HG03460 (cell line): ENCODE measurements around the gene PEX16.

Source experiments
- ATAC-seq: cut with Tn5 transposase; IDR thresholded peaks from one replicate; pipeline ENCODE4 v1.9.1; 2021; ENCODE audit not compliant: unreplicated experiment

The PEX16 gene

DNA sequence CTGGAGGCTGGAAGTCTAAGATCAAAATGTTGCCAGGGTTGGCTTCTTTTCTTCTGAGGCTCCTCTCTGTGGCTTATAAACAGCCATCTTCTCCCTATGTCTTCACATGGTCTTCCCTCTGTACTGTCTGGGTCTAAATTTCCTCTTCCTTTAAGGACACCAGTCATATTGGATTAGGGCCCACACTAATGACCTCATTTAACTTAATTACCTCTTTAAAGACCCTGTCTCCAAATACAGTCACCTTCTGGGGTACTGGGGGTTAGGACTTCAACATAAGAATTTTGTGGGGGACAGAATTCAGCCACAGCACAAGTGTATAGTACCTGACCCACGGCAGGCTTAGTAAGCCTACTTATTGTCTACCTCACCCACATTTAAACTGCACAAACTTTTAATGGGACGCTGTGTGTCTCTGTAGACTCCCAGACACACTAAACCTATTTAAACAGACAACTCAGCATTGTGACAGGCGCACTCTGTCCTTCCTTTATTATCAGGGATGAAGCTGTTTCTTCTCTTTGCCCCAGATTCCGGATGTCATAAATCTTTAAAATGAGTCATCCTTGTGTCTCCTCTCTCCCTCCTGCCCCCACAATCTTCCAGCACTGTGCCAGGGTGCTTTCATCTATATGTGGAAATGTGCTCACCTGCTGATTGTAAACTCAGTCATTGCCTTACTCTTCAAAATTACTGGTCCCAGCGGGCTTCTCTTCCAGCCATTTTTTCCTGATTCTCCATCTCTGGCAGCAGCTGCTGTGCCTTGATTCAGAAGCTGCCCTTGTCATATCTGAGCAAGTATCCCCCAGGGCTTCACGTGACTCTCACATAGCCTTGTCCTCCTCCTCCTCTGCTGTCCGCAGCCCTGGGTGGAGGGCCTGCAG lies 37.6 kb downstream of the PEX16 start:
- no peak for ATAC-seq

DNA sequence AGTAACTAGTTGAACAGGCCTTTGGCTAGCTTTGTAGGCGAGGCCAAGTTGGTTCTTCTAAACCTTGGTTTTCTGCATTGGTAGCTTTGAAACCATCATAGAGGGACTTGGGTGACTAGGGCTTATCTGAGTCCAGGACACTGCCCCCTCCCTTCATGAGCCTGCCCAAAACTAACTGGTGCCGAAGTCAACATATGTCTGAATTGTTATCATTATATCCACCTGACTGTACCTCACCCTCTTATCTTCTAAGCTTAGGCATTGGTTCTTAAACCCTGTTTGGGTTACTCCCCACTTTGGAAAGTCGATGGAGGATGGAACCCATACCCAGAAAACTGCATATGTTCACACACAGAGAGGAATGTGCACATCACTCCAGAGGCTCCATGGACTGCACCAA lies 39.8 kb downstream of the PEX16 start:
- no peak for ATAC-seq

DNA sequence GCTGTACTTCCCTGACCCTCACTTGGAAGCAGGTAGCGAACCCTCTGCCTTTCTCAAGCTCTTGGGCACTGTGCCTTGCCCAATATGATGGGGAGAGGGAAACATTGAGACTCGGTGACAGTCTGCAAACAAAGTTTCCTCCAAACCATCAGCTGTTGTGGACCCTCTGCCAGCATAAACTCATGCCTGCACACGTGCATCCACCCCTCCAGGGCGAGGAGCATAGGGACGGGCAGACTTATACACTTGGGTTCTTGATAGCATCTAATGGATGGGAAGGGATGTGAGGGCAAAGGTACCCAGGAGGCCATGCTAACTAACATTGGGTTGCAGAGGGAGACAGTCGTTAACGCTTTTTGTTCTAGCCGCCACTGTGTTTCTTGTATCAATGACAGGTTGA lies 40.5 kb downstream of the PEX16 start:
- ATAC-seq = no peak

DNA sequence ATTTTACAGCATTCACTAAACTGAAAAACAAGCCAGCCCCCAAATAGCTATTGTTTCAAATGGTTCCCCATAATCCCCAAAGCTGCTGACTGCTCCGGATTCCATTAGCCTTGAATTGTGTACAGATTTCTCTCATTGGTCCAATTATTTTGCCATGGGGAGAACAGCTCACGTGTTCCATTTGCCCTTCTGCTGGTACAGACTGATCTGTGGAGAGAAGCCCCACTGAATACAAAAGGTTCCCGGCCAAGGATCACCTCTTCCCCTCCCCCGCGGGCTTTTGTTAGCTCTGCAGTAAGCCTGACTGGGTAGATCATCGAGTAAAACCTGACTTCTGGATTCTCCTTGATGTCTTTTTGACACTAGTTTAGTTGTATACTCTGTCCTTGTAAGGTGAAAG lies 41.3 kb downstream of the PEX16 start:
- ATAC-seq = no peak

DNA sequence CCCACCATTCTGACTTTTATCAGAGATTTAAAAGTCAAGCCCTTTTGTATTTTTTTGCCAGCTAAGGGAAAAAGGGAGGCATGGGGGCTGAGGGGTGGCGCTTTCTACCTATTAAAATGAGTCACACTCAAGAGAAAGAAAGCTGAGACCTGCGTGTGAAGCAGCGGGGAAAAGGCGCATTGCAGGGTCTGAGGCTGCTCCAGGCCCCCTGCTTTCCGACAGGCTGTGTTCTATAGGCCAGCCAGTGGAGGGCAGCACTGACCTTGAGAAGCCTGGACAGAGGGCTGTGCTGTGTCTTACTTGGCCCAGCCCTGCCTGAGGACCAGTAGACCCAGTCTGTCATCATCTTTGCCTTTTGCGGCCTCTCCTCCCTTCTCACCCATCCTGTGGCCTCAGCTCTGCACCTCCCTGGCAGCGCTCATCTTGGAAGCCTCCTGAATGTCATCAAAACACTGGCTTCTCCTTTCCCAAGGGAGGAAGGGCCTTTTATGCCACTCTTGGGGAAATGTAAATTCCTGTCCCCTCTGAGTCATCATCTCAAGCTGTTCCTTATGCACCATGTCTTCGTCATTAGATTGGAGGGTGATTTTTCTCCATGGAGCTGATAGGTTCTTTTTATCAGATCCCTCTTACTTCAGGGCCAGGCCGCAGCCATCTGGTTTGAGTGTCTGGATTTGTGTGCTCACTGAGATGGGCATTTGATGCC lies 44.9 kb downstream of the PEX16 start:
- ATAC-seq = no peak

DNA sequence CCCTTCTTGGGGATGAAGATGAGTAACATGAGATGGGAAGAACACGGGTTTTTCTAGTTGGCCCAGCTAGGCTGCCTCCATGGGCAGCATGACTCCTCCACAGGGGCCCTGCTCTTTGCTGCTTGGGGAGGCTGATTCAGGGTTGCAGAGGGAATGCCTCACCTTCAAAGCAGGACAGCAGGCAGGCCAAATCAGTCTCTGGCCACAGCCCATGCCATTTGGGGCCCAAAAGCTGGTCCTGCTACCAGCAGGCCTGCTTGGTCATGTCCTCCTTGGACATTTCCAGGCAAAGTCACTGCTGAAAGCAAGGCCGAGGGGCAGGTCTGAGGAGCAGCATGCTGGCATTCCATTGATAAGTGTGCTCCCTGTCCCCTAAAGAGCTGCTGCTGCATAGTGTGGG lies 46.0 kb downstream of the PEX16 start:
- ATAC-seq = no peak

DNA sequence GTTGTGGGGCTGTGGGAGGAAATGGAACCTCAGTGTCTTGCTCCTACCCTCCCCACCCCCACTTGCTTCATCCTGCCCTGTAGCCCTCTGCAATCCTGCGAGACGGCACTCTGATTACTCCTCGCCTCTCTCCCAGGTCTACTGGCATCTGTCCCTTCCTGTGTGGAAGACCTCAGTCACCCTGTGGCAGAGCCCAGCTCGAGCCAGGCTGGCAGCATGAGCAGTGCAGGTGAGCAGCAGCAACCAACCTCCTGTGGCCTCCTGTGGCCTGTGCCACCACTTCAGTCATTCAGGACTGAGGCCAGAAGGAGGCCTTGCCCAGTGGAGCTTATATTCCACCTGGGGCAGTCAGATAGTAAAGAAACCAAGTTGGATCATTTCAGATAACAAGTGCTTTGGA lies 47.0 kb downstream of the PEX16 start:
- no peak for ATAC-seq

DNA sequence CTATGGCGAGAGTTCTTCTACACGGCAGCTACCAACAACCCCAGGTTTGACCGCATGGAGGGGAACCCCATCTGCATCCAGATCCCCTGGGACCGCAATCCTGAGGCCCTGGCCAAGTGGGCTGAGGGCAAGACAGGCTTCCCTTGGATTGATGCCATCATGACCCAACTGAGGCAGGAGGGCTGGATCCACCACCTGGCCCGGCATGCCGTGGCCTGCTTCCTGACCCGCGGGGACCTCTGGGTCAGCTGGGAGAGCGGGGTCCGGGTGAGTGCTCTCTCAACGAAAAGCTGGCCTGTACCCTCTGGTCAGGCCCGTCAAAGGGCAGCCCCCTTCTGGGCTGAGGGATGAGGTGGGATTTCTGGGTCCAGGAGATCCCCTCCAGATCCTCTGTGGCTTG lies 48.1 kb downstream of the PEX16 start:
- ATAC-seq = no peak

DNA sequence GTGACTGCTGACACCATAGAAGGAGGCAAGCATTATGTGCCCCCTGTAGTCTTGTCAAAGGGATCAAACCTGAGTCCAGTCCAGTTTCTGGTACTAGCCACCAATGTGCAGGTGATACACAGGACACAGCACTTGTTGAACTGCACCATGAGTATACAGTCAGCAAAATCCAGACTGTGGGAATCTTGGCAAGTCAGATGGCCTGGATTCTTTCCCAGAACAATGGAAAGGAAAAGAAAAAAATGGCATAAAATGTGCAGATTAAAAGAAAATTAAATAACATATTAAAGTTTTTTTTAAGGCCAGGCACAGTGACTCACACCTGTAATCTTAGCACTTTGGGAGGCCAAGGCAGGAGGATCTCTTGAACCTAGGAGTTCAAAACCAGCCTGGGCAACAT lies 53.6 kb downstream of the PEX16 start:
- ATAC-seq = no peak

DNA sequence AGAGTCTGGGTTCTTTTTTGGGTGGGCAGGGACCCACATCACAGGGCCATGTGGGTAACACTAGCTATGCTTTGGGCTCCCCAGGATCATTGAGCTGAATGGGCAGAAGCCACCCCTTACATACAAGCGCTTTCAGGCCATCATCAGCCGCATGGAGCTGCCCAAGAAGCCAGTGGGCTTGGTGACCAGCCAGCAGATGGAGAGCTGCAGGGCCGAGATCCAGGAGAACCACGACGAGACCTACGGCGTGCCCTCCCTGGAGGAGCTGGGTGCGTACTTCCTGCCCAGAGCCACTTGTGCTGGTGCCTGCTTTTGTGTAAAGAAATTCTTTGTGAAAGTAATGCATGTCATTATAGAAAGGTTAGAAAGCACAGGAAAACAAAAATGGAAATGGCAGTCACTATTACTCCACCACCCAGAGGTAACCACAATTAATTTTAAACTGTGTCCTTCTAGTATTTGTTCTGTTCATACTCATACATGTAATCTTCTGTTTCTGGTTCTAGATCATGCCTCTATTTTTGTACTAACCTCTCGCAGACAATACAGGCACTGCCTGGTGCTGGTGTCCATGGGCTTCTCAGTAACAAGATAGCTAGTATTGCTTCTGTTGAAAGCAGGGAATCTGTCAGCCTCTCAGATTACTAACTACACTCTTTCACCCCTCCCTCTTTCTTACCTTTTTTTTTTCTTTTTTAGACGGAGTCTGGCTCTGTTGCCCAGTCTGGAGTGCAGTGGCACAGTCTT lies 56.7 kb downstream of the PEX16 start:
- no peak for ATAC-seq

DNA sequence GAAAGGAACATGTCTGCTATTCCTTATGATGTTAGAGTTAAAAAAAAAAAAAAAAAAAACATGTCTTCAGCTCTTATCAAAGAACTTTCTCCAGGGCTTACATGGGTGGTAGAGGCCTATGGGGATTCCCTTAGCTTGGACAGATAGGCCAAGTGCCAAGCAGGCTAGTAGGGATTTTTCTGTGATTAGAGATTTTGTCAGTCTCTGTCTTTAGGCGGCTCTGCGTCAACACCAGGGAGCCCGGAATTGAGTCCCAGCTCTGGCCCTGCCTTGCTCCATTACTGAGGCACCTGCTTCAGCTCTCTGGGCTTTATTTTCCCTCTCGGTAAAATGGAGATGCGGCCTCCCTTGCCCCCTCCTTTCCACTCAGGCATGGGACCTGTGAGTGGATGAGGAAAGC lies 57.3 kb downstream of the PEX16 start:
- no peak for ATAC-seq
